Liver (tissue), 3 donors: Measurements from ENCODE around the gene FXYD4.

Experiments
- ATF3 ChIP-seq: IDR thresholded peaks from 2 replicates; pipeline ENCODE4 v1.6.1; 2016; ENCODE audit warnings: antibody characterized with exemption
- CTCF ChIP-seq: fragments of 150-350 bp; IDR thresholded peaks from 2 replicates; pipeline ENCODE4 v1.5.1; 2017; ENCODE audit warnings: improper control_type of control experiment, low read depth, low read length; ENCODE audit not compliant: missing input control
- EGR1 ChIP-seq, 2 donors: IDR thresholded peaks; 2 replicates each; pipeline ENCODE4 v1.6.1; 2016 to 2018; ENCODE audit warnings: antibody characterized with exemption in 2 of 2, low read depth in 2 of 2
- FOXA1 ChIP-seq: IDR thresholded peaks from 2 replicates; pipeline ENCODE4 v1.6.1; 2016; ENCODE audit warnings: antibody characterized with exemption
- GABPA ChIP-seq, 2 donors: IDR thresholded peaks in 1 of 2; conservative IDR thresholded peaks in 1 of 2; 2 replicates each; pipeline ENCODE4 v1.6.1; 2016; ENCODE audit warnings: antibody characterized with exemption in 2 of 2, mild to moderate bottlenecking in 1 of 2, moderate library complexity in 1 of 2
- HNF4G ChIP-seq: IDR thresholded peaks from 2 replicates; pipeline ENCODE4 v1.6.1; 2016; ENCODE audit warnings: antibody characterized with exemption
- JUND ChIP-seq, 2 donors: IDR thresholded peaks; 2 replicates each; pipeline ENCODE4 v1.6.1; 2016; ENCODE audit warnings: antibody characterized with exemption in 2 of 2
- MAX ChIP-seq: IDR thresholded peaks from 2 replicates; pipeline ENCODE4 v1.6.1; 2016; ENCODE audit warnings: antibody characterized with exemption
- NR2F2 ChIP-seq: IDR thresholded peaks from 2 replicates; pipeline ENCODE4 v1.6.1; 2016; ENCODE audit warnings: antibody characterized with exemption
- RAD21 ChIP-seq, 2 donors: IDR thresholded peaks; 2 replicates each; pipeline ENCODE4 v1.6.1; 2016; ENCODE audit warnings: antibody characterized with exemption in 2 of 2, mild to moderate bottlenecking in 2 of 2
- REST ChIP-seq: IDR thresholded peaks from 2 replicates; pipeline ENCODE4 v1.6.1; 2016; ENCODE audit warnings: antibody characterized with exemption, mild to moderate bottlenecking
- SP1 ChIP-seq: IDR thresholded peaks from 2 replicates; pipeline ENCODE4 v1.6.1; 2018; ENCODE audit warnings: antibody characterized with exemption, mild to moderate bottlenecking
- TAF1 ChIP-seq: conservative IDR thresholded peaks from 2 replicates; pipeline ENCODE4 v1.6.1; 2016; ENCODE audit warnings: antibody characterized with exemption, mild to moderate bottlenecking
- YY1 ChIP-seq: IDR thresholded peaks from 2 replicates; pipeline ENCODE4 v1.6.1; 2016; ENCODE audit warnings: antibody characterized with exemption, mild to moderate bottlenecking
- donor health status: healthy.
- donor health status: healthy.

- TF ChIP-seq JUND (IDR thresholded peaks at IDR 0.05) (no peak), CTCF (no peak), RAD21 (IDR thresholded peaks at IDR 0.05) (no peak), NR2F2 (no peak), FOXA1 (no peak), TAF1 (no peak), MAX (no peak), YY1 (no peak), REST (no peak), GABPA (IDR thresholded peaks at IDR 0.05 in 1 of 2, conservative IDR thresholded peaks at IDR 0.05 in 1 of 2) (no peak), SP1 (no peak), HNF4G (no peak), EGR1 (IDR thresholded peaks at IDR 0.05; ENCODE audit: low read depth in 2 of 2) (no peak), ATF3 (no peak)
Measured at GRCh38 chr10:43371418-43371817, at the start of gene FXYD4.
